Naive thymus-derived CD4-positive, alpha-beta T cell (primary cell): Measurements from ENCODE around the gene SOCS6. TPM values are rescaled to one million over a fixed set of nuclear protein-coding genes. Genes with fewer than 3 reads are reported as not detected.

ENCODE experiments used
- ATAC-seq: fragments of 150-1000 bp; cut with Tn5 transposase; 2 replicates; pipeline ENCODE4 v1.10.0; 2021; ENCODE audit warnings: mild to moderate bottlenecking, moderate library complexity
- CTCF ChIA-PET: fragments of 350-600 bp; sonication (Branson Sonifier 250); formaldehyde crosslinking; loops from one replicate; lab custom pipeline; 2021; ENCODE audit warnings: antibody characterized with exemption; lab: Charles Lee
- POLR2A ChIA-PET: fragments of 350-600 bp; sonication (Branson Sonifier 250); formaldehyde crosslinking; loops from one replicate; lab custom pipeline; 2021; ENCODE audit warnings: antibody characterized with exemption, inconsistent platforms; lab: Charles Lee
- DNase-seq, 9 donors: peaks; one replicate each; pipeline versions ENCODE4 v3.0.0 to v3.0.0-alpha.2; 2020 to 2022; ENCODE audit warnings: mixed read lengths in 1 of 9
- H3K27ac ChIP-seq: one replicate; pipeline ENCODE4 v1.7.0; 2013; ENCODE audit warnings: mild to moderate bottlenecking, low read depth, low read length, moderate library complexity
- H3K27me3 ChIP-seq, 2 donors: one replicate each; pipeline ENCODE4 v1.7.0; 2013; ENCODE audit warnings: low read length in 2 of 2, mild to moderate bottlenecking in 2 of 2, moderate library complexity in 2 of 2; ENCODE audit not compliant: control insufficient read depth in 2 of 2, insufficient read depth in 2 of 2
- H3K36me3 ChIP-seq, 3 experiments: 1 replicate in 2 of 3; 2 replicates in 1 of 3; pipeline ENCODE4 v1.7.0; 2013; ENCODE audit warnings: low read length in 3 of 3, mild to moderate bottlenecking in 3 of 3, moderate library complexity in 1 of 3; ENCODE audit not compliant: insufficient read depth in 3 of 3, control insufficient read depth in 2 of 3
- H3K4me1 ChIP-seq, 2 donors: one replicate each; pipeline ENCODE4 v1.7.0; 2013; ENCODE audit warnings: low read length in 2 of 2, mild to moderate bottlenecking in 2 of 2, moderate library complexity in 1 of 2; ENCODE audit not compliant: control insufficient read depth in 2 of 2, insufficient read depth in 2 of 2
- H3K4me3 ChIP-seq: 2 replicates; pipeline ENCODE4 v1.7.0; 2013; ENCODE audit warnings: mild to moderate bottlenecking, low read length
- H3K9me3 ChIP-seq, 3 experiments: 1 replicate in 2 of 3; 2 replicates in 1 of 3; pipeline ENCODE4 v1.7.0; 2013; ENCODE audit warnings: low read length in 3 of 3; ENCODE audit not compliant: control insufficient read depth in 2 of 3
- H3K27ac Mint-ChIP-seq, 9 donors: one replicate each; pipeline ENCODE4 v1.8.0; 2020 to 2022; ENCODE audit warnings: mixed read lengths in 9 of 9, mild to moderate bottlenecking in 8 of 9, moderate library complexity in 5 of 9, inconsistent platforms in 2 of 9
- H3K27me3 Mint-ChIP-seq, 5 donors: one replicate each; pipeline ENCODE4 v1.8.0; 2021 to 2022; ENCODE audit warnings: mixed read lengths in 5 of 5, mild to moderate bottlenecking in 1 of 5
- H3K36me3 Mint-ChIP-seq, 5 donors: one replicate each; pipeline ENCODE4 v1.8.0; 2020 to 2022; ENCODE audit warnings: mixed read lengths in 5 of 5, mild to moderate bottlenecking in 3 of 5, inconsistent platforms in 1 of 5
- H3K4me1 Mint-ChIP-seq, 7 donors: one replicate each; pipeline ENCODE4 v1.8.0; 2020 to 2022; ENCODE audit warnings: mixed read lengths in 7 of 7, mild to moderate bottlenecking in 3 of 7, inconsistent platforms in 1 of 7
- H3K4me3 Mint-ChIP-seq, 10 donors: one replicate each; pipeline ENCODE4 v1.8.0; 2020 to 2022; ENCODE audit warnings: mild to moderate bottlenecking in 10 of 10, mixed read lengths in 10 of 10, moderate library complexity in 6 of 10, inconsistent platforms in 2 of 10
- H3K9me3 Mint-ChIP-seq, 11 donors: one replicate each; pipeline ENCODE4 v1.8.0; 2020 to 2022; ENCODE audit warnings: mixed read lengths in 11 of 11, mild to moderate bottlenecking in 4 of 11, inconsistent platforms in 1 of 11, moderate library complexity in 1 of 11
- intact Hi-C, 2 donors: fragments of 100-400 bp; cut with micrococcal nuclease; formaldehyde crosslinking; loops; one replicate each; pipeline ENCODE4 v1.15.1; 2023
- polyA plus RNA-seq, 2 donors: library from polyadenylated mRNA; unstranded; fragments of 300-500 nt; fragmentation: Illumina TruSeq; gene quantifications; one replicate each; pipeline ENCODE4 v1.2.3, GENCODE V29; 2021
- total RNA-seq, 6 experiments: library from RNA in 5 of 6; stranded (reverse) in 5 of 6; gene quantifications; 1 replicate in 5 of 6; 2 replicates in 1 of 6; pipeline ENCODE4 v1.2.3 and lab custom pipeline; 2021 to 2026

Gene SOCS6
- total and polyA plus RNA-seq, 7 experiments from 2014 or later = 0.52 to 4.6 (median 2.3) TPM

- H3K9me3 Mint-ChIP-seq = peaks cover 0 to 18% (median 4%) of the 10 kb centered on the region in 11 donors
- Histone ChIP-seq H3K27ac (no peak overlapping the region), H3K27me3 (no peaks in the 10 kb centered on the region), H3K4me1 (no peaks in the 10 kb centered on the region), H3K9me3 (no peaks in the 10 kb centered on the region), H3K4me3 (no peak overlapping the region), H3K36me3 (no peaks in the 10 kb centered on the region)
- no peak for DNase-seq
- peaks cover 0 to 4% (median 0%) of the 10 kb centered on the region in 5 donors for H3K27me3 Mint-ChIP-seq
- no peak for ATAC-seq
- no peak overlapping the region for H3K4me3 Mint-ChIP-seq
- intact Hi-C loops = no loop called here
- CTCF ChIA-PET = no interaction called here
- H3K4me1 Mint-ChIP-seq = peaks cover 0 to 5% (median 5%) of the 10 kb centered on the region in 7 donors
- H3K27ac Mint-ChIP-seq = no peak overlapping the region
- H3K36me3 Mint-ChIP-seq = peaks cover 0 to 4% (median 0%) of the 10 kb centered on the region in 5 donors
- POLR2A ChIA-PET = no interaction called here
Measured at GRCh38 chr18:70330887-70331286, 42.0 kb downstream of the SOCS6 start.

- Histone ChIP-seq H3K4me1 (no peaks in the 10 kb centered on the region), H3K9me3 (no peaks in the 10 kb centered on the region), H3K27me3 (no peaks in the 10 kb centered on the region), H3K27ac (no peak overlapping the region), H3K4me3 (no peak overlapping the region), H3K36me3 (no peaks in the 10 kb centered on the region)
- intact Hi-C loops = no loop called here
- Mint-ChIP-seq H3K27ac (no peak overlapping the region), H3K9me3 (peaks cover 0 to 18% (median 4%) of the 10 kb centered on the region in 11 donors), H3K4me3 (no peak overlapping the region), H3K36me3 (no peaks in the 10 kb centered on the region), H3K27me3 (peaks cover 0 to 4% (median 0%) of the 10 kb centered on the region in 5 donors), H3K4me1 (peaks cover 0 to 5% (median 5%) of the 10 kb centered on the region in 7 donors)
- ChIA-PET CTCF (no interaction called here), POLR2A (no interaction called here)
- DNase-seq (no peak), ATAC-seq (no peak)
Measured at GRCh38 chr18:70331456-70332097, 42.7 kb downstream of the SOCS6 start.

DNA sequence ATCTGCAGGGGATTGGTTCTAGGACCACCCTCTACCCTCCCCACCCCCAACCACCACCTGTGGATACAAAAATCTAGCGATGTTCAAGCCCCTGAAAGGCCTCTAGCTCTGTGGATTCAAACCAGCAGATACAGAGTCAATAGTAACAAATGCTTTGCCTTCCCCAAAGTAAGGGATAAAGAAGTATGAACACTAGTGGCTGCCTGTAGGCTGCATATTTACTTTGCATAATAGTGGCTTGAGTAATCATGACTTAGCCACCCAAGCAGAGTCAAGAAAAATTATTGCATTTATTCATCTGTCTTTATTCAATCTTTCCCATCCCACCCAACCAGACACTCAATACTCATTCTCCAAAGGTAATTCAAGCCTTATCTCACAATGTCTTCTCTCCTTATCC, 43.8 kb downstream of the SOCS6 start:
- intact Hi-C loops = no loop called here
- H3K36me3 ChIP-seq = no peaks in the 10 kb centered on the region
- Mint-ChIP-seq H3K4me1 (peaks cover 0 to 5% (median 5%) of the 10 kb centered on the region in 7 donors), H3K36me3 (no peaks in the 10 kb centered on the region), H3K27ac (no peak overlapping the region), H3K27me3 (peaks cover 0 to 4% (median 0%) of the 10 kb centered on the region in 5 donors), H3K9me3 (peaks cover 0 to 18% (median 4%) of the 10 kb centered on the region in 11 donors), H3K4me3 (no peak overlapping the region)
- no peak for DNase-seq
- ATAC-seq = no peak
- ChIA-PET CTCF (no interaction called here), POLR2A (no interaction called here)
- no peak overlapping the region for H3K4me3 ChIP-seq
- no peaks in the 10 kb centered on the region for H3K27me3 ChIP-seq
- no peaks in the 10 kb centered on the region for H3K4me1 ChIP-seq
- H3K9me3 ChIP-seq = no peaks in the 10 kb centered on the region
- no peak overlapping the region for H3K27ac ChIP-seq

- Histone ChIP-seq H3K9me3 (no peaks in the 10 kb centered on the region), H3K4me3 (no peak overlapping the region), H3K27ac (no peak overlapping the region), H3K4me1 (no peaks in the 10 kb centered on the region), H3K36me3 (no peaks in the 10 kb centered on the region), H3K27me3 (no peaks in the 10 kb centered on the region)
- no peaks in the 10 kb centered on the region for H3K36me3 Mint-ChIP-seq
- peaks cover 0 to 5% (median 5%) of the 10 kb centered on the region in 7 donors for H3K4me1 Mint-ChIP-seq
- DNase-seq (no peak), ATAC-seq (no peak)
- H3K27ac Mint-ChIP-seq = no peak overlapping the region
- ChIA-PET CTCF (no interaction called here), POLR2A (no interaction called here)
- peaks cover 0 to 18% (median 4%) of the 10 kb centered on the region in 11 donors for H3K9me3 Mint-ChIP-seq
- H3K4me3 Mint-ChIP-seq = no peak overlapping the region
- peaks cover 0 to 4% (median 0%) of the 10 kb centered on the region in 5 donors for H3K27me3 Mint-ChIP-seq
- intact Hi-C loops = no loop called here
Measured at GRCh38 chr18:70333316-70333715, 44.5 kb downstream of the SOCS6 start.

- ChIA-PET CTCF (no interaction called here), POLR2A (no interaction called here)
- Histone ChIP-seq H3K27me3 (no peaks in the 10 kb centered on the region), H3K36me3 (no peaks in the 10 kb centered on the region), H3K4me1 (no peaks in the 10 kb centered on the region), H3K27ac (no peak overlapping the region), H3K9me3 (no peaks in the 10 kb centered on the region), H3K4me3 (no peak overlapping the region)
- Mint-ChIP-seq H3K27ac (no peak overlapping the region), H3K4me3 (no peak overlapping the region), H3K9me3 (peaks cover 0 to 18% (median 4%) of the 10 kb centered on the region in 11 donors), H3K36me3 (no peaks in the 10 kb centered on the region), H3K4me1 (peaks cover 0 to 5% (median under 1%) of the 10 kb centered on the region in 7 donors), H3K27me3 (peaks cover 0 to 4% (median 0%) of the 10 kb centered on the region in 5 donors)
- intact Hi-C loops = no loop called here
- DNase-seq (no peak), ATAC-seq (no peak)
Measured at GRCh38 chr18:70333757-70334156, 44.9 kb downstream of the SOCS6 start.

DNA sequence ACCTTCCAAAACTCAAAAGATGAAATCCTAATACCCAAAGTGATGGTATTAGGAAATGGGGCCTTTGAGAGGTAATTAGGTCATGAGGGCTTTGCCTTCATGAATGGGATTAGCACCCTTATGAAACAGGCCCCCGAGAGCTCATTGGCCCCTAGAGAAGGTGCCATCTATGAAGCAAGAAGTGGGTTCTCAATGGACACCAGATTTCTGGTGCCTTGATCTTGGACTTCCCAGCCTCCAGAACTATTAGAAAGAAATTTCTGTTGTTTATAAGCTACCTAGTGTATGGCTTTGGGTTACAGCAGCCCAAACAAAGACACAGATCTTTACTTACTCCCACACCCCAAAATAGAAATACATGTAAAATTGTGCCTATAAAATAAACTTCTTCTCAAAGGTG, 45.4 kb downstream of the SOCS6 start:
- Mint-ChIP-seq H3K4me1 (no peaks in the 10 kb centered on the region), H3K36me3 (no peaks in the 10 kb centered on the region), H3K4me3 (no peak overlapping the region), H3K9me3 (peaks cover 0 to 18% (median 4%) of the 10 kb centered on the region in 11 donors), H3K27ac (no peak overlapping the region), H3K27me3 (peaks cover 0 to 4% (median 0%) of the 10 kb centered on the region in 5 donors)
- ATAC-seq = no peak
- H3K36me3 ChIP-seq = no peaks in the 10 kb centered on the region
- ChIA-PET CTCF (no interaction called here), POLR2A (no interaction called here)
- no peak for DNase-seq
- no peak overlapping the region for H3K27ac ChIP-seq
- no peaks in the 10 kb centered on the region for H3K9me3 ChIP-seq
- no peaks in the 10 kb centered on the region for H3K27me3 ChIP-seq
- intact Hi-C loops = no loop called here
- H3K4me1 ChIP-seq = no peaks in the 10 kb centered on the region
- H3K4me3 ChIP-seq = no peak overlapping the region

DNA sequence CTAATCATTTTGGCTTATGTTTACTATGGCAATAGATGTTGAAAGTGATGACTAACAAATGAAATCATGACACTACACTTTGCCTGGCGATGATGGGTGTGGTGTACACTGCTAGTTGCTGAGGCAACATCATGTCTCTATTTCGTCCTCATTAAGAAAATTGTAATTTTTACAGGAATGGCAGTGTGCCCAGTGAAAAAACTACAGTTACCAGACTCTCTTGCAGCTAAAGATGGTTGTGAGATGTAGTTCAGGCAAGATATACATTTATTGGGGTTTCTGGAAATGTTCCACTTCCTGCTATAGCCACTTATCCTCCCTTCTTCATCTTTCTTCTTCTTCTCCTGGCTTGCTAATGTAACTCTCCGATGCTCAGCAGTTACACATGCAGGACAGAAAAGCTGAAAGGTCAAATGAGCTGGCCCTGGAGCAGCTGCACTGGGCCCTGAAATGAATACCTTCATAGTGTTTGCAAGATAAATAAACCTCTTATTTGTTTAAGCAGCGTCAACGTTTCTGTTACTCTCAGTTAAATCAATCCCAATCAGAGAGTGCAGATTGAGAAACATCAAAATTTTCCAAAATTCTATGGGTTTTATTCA, 46.0 kb downstream of the SOCS6 start:
- ATAC-seq = no peak
- no peak overlapping the region for H3K4me3 Mint-ChIP-seq
- peaks cover 0 to 4% (median 0%) of the 10 kb centered on the region in 5 donors for H3K27me3 Mint-ChIP-seq
- peaks cover 0 to 18% (median 4%) of the 10 kb centered on the region in 11 donors for H3K9me3 Mint-ChIP-seq
- H3K27me3 ChIP-seq = no peaks in the 10 kb centered on the region
- H3K9me3 ChIP-seq = no peaks in the 10 kb centered on the region
- DNase-seq = no peak
- H3K27ac ChIP-seq = no peak overlapping the region
- no peak overlapping the region for H3K4me3 ChIP-seq
- no peak overlapping the region for H3K27ac Mint-ChIP-seq
- intact Hi-C loops = no loop called here
- H3K4me1 Mint-ChIP-seq = no peaks in the 10 kb centered on the region
- H3K4me1 ChIP-seq = no peaks in the 10 kb centered on the region
- no peaks in the 10 kb centered on the region for H3K36me3 ChIP-seq
- H3K36me3 Mint-ChIP-seq = no peaks in the 10 kb centered on the region
- ChIA-PET CTCF (no interaction called here), POLR2A (no interaction called here)
